ENCODE results near the gene PPP3CA.
A peak's percentile ranks its signal among the peaks of the same experiment; 100 is the strongest.

The PPP3CA gene

DNA sequence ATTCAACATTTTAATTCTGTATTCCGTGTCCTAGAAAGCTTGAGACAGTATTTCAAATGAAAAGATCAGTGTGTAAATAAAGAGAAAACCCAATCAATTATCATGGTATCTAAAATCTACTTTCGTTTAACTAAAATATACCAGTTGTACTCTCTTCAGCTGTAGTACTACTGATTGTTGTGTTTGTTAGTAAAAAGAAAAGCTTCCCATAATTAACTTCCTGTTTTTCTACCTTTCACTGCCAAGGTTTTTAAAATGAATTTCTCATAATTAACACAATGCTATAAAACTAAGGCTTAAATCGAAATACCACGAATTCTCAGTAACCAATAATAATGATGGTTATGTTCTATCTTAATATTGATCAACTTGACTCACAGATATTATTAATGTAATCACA lies 37.4 kb downstream of the PPP3CA start:
- Histone ChIP-seq H3K27ac (ENCODE audit: poor library complexity, severe bottlenecking) (no peak overlapping the region), H3K4me1 (ENCODE audit: insufficient read depth, poor library complexity, severe bottlenecking) (peaks cover 26% of the 10 kb centered on the region), H3K4me3 (ENCODE audit: severe bottlenecking) (no peak overlapping the region), H3K9me3 (ENCODE audit: severe bottlenecking) (no peaks in the 10 kb centered on the region), H3K27me3 (ENCODE audit: insufficient read depth, poor library complexity, severe bottlenecking) (no peaks in the 10 kb centered on the region), H3K36me3 (ENCODE audit: low read depth) (no peaks in the 10 kb centered on the region)
- DNase-seq (ENCODE audit: low spot score), result no peak
- TF ChIP-seq, protein P1, sequence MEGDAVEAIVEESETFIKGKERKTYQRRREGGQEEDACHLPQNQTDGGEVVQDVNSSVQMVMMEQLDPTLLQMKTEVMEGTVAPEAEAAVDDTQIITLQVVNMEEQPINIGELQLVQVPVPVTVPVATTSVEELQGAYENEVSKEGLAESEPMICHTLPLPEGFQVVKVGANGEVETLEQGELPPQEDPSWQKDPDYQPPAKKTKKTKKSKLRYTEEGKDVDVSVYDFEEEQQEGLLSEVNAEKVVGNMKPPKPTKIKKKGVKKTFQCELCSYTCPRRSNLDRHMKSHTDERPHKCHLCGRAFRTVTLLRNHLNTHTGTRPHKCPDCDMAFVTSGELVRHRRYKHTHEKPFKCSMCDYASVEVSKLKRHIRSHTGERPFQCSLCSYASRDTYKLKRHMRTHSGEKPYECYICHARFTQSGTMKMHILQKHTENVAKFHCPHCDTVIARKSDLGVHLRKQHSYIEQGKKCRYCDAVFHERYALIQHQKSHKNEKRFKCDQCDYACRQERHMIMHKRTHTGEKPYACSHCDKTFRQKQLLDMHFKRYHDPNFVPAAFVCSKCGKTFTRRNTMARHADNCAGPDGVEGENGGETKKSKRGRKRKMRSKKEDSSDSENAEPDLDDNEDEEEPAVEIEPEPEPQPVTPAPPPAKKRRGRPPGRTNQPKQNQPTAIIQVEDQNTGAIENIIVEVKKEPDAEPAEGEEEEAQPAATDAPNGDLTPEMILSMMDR (IDR thresholded peaks at IDR 0.05; ENCODE audit: poor library complexity, severe bottlenecking), result no peak
- ATAC-seq (ENCODE audit: low read depth), result no peak

DNA sequence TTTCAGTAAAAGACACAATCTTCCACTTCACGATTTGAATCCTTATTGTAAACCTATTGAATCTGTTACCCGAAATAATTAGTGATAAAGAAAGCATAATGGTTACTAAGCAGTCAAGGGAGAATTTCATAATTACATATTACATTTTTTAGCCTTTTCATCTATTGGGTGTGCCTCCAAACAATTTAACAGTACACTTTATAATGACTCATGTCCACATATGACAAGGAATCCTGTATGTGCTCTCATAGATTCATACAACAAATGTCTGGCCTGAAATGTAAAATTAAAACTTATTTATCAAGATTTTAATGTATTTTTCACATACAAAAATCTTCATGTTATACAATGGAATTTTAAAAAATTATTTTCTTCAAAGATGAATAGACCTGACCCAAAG lies 39.4 kb downstream of the PPP3CA start:
- TF ChIP-seq, protein P1 (IDR thresholded peaks at IDR 0.05; ENCODE audit: poor library complexity, severe bottlenecking), result no peak
- DNase-seq (ENCODE audit: low spot score) (no peak), ATAC-seq (ENCODE audit: low read depth) (peak; percentile 86)
- no peaks in the 10 kb centered on the region for H3K27me3 ChIP-seq (ENCODE audit: insufficient read depth, poor library complexity, severe bottlenecking)
- peaks cover 26% of the 10 kb centered on the region for H3K4me1 ChIP-seq (ENCODE audit: insufficient read depth, poor library complexity, severe bottlenecking)
- no peaks in the 10 kb centered on the region for H3K9me3 ChIP-seq (ENCODE audit: severe bottlenecking)
- peak overlapping the region; percentile 10 for H3K27ac ChIP-seq (ENCODE audit: poor library complexity, severe bottlenecking)
- no peaks in the 10 kb centered on the region for H3K36me3 ChIP-seq (ENCODE audit: low read depth)
- H3K4me3 ChIP-seq (ENCODE audit: severe bottlenecking), result no peak overlapping the region

DNA sequence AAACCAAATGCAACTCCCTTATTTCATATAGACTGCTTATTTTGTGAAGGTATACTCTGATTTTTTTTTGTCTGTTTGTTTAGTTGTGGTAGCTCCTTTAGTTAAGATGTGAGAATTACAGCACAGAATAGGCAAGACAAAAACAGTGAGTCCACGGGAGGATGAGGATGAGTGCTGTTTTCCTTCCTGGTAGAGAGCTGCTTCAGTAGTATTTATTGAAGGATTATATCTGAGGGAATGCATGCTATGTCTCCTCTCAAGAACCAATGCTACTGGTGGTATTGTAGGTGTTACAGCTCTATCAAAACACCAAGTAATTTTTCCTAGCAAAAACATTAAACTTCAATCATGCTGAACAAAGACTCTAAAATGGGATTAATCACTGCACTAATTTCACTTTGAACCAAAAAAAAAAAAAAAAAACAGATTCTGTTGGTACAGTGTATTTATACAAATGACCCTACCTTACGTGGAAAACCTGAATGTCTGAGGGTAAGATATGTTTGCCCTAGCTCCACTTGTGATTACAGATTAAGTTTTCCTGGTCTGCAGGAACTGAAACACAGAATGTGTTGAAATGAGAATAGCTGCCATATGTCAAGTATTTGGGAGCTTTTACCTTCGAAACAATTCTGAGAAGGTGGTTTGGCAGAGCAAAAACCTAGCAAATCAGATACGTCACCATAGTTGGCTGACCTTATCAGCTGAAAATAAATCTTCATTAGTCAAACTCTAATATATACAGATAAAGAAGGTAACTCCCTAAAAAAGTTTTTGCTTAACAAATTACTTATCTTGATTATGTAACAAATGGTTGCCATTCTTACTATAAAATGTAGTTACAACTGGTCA lies 40.3 kb downstream of the PPP3CA start:
- H3K36me3 ChIP-seq (ENCODE audit: low read depth), result no peaks in the 10 kb centered on the region
- TF ChIP-seq, protein P1 (IDR thresholded peaks at IDR 0.05; ENCODE audit: poor library complexity, severe bottlenecking), result no peak
- no peak overlapping the region for H3K4me3 ChIP-seq (ENCODE audit: severe bottlenecking)
- DNase-seq (ENCODE audit: low spot score) (no peak), ATAC-seq (ENCODE audit: low read depth) (no peak)
- H3K9me3 ChIP-seq (ENCODE audit: severe bottlenecking), result no peaks in the 10 kb centered on the region
- peaks cover 26% of the 10 kb centered on the region for H3K4me1 ChIP-seq (ENCODE audit: insufficient read depth, poor library complexity, severe bottlenecking)
- no peak overlapping the region for H3K27ac ChIP-seq (ENCODE audit: poor library complexity, severe bottlenecking)
- H3K27me3 ChIP-seq (ENCODE audit: insufficient read depth, poor library complexity, severe bottlenecking), result no peaks in the 10 kb centered on the region

DNA sequence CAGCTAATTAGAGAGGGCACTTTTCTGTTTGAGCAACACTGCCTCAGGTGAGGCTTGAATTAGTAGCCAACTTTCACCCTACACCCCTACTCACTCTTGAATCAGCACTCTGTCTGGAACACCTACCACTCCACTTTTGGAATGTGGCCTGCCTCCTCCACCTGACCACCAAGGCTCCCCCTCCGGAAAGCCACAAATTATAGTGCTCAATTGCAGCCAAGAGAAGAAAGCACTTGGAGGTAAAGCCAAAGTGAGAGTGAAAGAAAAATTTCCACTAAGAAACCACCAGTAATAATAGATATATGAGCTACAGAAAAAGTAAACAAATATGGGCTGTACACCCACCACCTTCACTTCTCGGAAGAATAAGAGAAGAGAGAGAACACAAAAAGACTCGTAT lies 41.1 kb downstream of the PPP3CA start:
- Histone ChIP-seq H3K4me1 (ENCODE audit: insufficient read depth, poor library complexity, severe bottlenecking) (peaks cover 26% of the 10 kb centered on the region), H3K27ac (ENCODE audit: poor library complexity, severe bottlenecking) (no peak overlapping the region), H3K9me3 (ENCODE audit: severe bottlenecking) (no peaks in the 10 kb centered on the region), H3K27me3 (ENCODE audit: insufficient read depth, poor library complexity, severe bottlenecking) (no peaks in the 10 kb centered on the region), H3K36me3 (ENCODE audit: low read depth) (no peaks in the 10 kb centered on the region), H3K4me3 (ENCODE audit: severe bottlenecking) (no peak overlapping the region)
- DNase-seq (ENCODE audit: low spot score) (no peak), ATAC-seq (ENCODE audit: low read depth) (peak; percentile 49; the same call in 1 of the 3 replicates)
- TF ChIP-seq, protein P1 (IDR thresholded peaks at IDR 0.05; ENCODE audit: poor library complexity, severe bottlenecking), result no peak

DNA sequence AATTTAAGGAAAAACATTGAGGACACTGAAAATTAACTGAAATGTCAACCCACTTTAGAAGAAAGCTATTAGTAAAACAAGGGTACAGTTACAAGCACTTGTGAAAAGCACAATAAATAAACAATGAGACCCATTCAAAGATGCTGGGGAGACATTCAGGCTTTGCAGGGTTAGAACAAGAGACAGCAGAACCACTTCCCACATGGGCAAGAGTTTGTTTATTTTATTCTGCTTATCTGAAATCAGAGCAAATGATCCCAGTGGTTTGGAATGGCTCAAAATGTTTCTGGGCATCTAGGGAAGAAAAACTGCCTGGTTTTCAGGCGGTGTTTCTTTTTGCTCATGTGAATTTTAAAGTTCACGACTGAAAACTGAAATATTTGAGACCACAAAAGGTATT lies 42.4 kb downstream of the PPP3CA start:
- ATAC-seq (ENCODE audit: low read depth) (no peak), DNase-seq (ENCODE audit: low spot score) (no peak)
- H3K27ac ChIP-seq (ENCODE audit: poor library complexity, severe bottlenecking), result no peak overlapping the region
- H3K9me3 ChIP-seq (ENCODE audit: severe bottlenecking), result no peaks in the 10 kb centered on the region
- no peaks in the 10 kb centered on the region for H3K27me3 ChIP-seq (ENCODE audit: insufficient read depth, poor library complexity, severe bottlenecking)
- H3K4me3 ChIP-seq (ENCODE audit: severe bottlenecking), result no peak overlapping the region
- peaks cover 26% of the 10 kb centered on the region for H3K4me1 ChIP-seq (ENCODE audit: insufficient read depth, poor library complexity, severe bottlenecking)
- no peaks in the 10 kb centered on the region for H3K36me3 ChIP-seq (ENCODE audit: low read depth)
- TF ChIP-seq, protein P1 (IDR thresholded peaks at IDR 0.05; ENCODE audit: poor library complexity, severe bottlenecking), result no peak

Data from RWPE2 (cell line).